ENCODE data around the gene IFT88. TPM values are rescaled to one million over a fixed set of nuclear protein-coding genes. Genes with fewer than 3 reads are reported as not detected.

IFT88 gene
- polyA plus RNA-seq, 1 donor from 2014 or later, result 32.7 TPM

- TF ChIP-seq EZH2 (IDR thresholded peaks at IDR 0.05; ENCODE audit: borderline replicate concordance, insufficient read depth, low read length, poor library complexity, severe bottlenecking), result no peak
- TF ChIP-seq MXI1 (conservative IDR thresholded peaks at IDR 0.05; ENCODE audit: poor library complexity, severe bottlenecking), result no peak
- no peak for TF ChIP-seq CTCF (IDR thresholded peaks at IDR 0.05; ENCODE audit: poor library complexity, severe bottlenecking)
- TF ChIP-seq POLR2AphosphoS5 (IDR thresholded peaks at IDR 0.05), result no peak
- no peak for TF ChIP-seq SMC3 (conservative IDR thresholded peaks at IDR 0.05; ENCODE audit: poor library complexity)
- no peak for TF ChIP-seq TAF1 (IDR thresholded peaks at IDR 0.05; ENCODE audit: low read depth)
- no peak for TF ChIP-seq RAD21 (conservative IDR thresholded peaks at IDR 0.05)
- no peak for TF ChIP-seq EP300 (conservative IDR thresholded peaks at IDR 0.05; ENCODE audit: poor library complexity, severe bottlenecking)
- TF ChIP-seq, protein P1, sequence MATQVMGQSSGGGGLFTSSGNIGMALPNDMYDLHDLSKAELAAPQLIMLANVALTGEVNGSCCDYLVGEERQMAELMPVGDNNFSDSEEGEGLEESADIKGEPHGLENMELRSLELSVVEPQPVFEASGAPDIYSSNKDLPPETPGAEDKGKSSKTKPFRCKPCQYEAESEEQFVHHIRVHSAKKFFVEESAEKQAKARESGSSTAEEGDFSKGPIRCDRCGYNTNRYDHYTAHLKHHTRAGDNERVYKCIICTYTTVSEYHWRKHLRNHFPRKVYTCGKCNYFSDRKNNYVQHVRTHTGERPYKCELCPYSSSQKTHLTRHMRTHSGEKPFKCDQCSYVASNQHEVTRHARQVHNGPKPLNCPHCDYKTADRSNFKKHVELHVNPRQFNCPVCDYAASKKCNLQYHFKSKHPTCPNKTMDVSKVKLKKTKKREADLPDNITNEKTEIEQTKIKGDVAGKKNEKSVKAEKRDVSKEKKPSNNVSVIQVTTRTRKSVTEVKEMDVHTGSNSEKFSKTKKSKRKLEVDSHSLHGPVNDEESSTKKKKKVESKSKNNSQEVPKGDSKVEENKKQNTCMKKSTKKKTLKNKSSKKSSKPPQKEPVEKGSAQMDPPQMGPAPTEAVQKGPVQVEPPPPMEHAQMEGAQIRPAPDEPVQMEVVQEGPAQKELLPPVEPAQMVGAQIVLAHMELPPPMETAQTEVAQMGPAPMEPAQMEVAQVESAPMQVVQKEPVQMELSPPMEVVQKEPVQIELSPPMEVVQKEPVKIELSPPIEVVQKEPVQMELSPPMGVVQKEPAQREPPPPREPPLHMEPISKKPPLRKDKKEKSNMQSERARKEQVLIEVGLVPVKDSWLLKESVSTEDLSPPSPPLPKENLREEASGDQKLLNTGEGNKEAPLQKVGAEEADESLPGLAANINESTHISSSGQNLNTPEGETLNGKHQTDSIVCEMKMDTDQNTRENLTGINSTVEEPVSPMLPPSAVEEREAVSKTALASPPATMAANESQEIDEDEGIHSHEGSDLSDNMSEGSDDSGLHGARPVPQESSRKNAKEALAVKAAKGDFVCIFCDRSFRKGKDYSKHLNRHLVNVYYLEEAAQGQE (IDR thresholded peaks at IDR 0.05; ENCODE audit: borderline replicate concordance), result no peak
- no peak overlapping the region for H3K9ac ChIP-seq (ENCODE audit: low read length)
Observed at GRCh38 chr13:20654156-20654555, 87.2 kb downstream of the IFT88 start.

GRCh38 chr13:20658451-20659040, 91.6 kb downstream of the IFT88 start:
- no peak overlapping the region for H3K9ac ChIP-seq (ENCODE audit: low read length)
- no peak overlapping the region for H3K4me2 ChIP-seq (ENCODE audit: low read length)
- H3K9me3 ChIP-seq (ENCODE audit: low read length), result no peaks in the 10 kb centered on the region
- no peaks in the 10 kb centered on the region for H3K27me3 ChIP-seq (ENCODE audit: insufficient read depth, low read depth, low read length)
- H3K36me3 ChIP-seq (ENCODE audit: insufficient read depth, low read length), result no peaks in the 10 kb centered on the region
- H3K79me2 ChIP-seq (replicated peaks; ENCODE audit: insufficient read depth, low read length), result no peaks in the 10 kb centered on the region
- no peaks in the 10 kb centered on the region for H3K9me2 ChIP-seq (ENCODE audit: insufficient read depth, low read length)
- no peaks in the 10 kb centered on the region for H4K20me1 ChIP-seq (ENCODE audit: insufficient read depth)
- H3K27ac ChIP-seq (ENCODE audit: low read length), result no peak overlapping the region
- TF ChIP-seq EZH2 (IDR thresholded peaks at IDR 0.05; ENCODE audit: borderline replicate concordance, insufficient read depth, low read length, poor library complexity, severe bottlenecking) (no peak), TAF1 (IDR thresholded peaks at IDR 0.05; ENCODE audit: low read depth) (no peak), EP300 (conservative IDR thresholded peaks at IDR 0.05; ENCODE audit: poor library complexity, severe bottlenecking) (no peak), RAD21 (conservative IDR thresholded peaks at IDR 0.05) (no peak), SMC3 (conservative IDR thresholded peaks at IDR 0.05; ENCODE audit: poor library complexity) (no peak), POLR2AphosphoS5 (IDR thresholded peaks at IDR 0.05) (no peak), CTCF (IDR thresholded peaks at IDR 0.05; ENCODE audit: poor library complexity, severe bottlenecking) (no peak), MXI1 (conservative IDR thresholded peaks at IDR 0.05; ENCODE audit: poor library complexity, severe bottlenecking) (no peak)
- TF ChIP-seq, protein P1 (IDR thresholded peaks at IDR 0.05; ENCODE audit: borderline replicate concordance), result no peak
- no peaks in the 10 kb centered on the region for H3F3A ChIP-seq (ENCODE audit: insufficient read depth, low read length, poor library complexity, severe bottlenecking)
- no peak overlapping the region for H2AFZ ChIP-seq (ENCODE audit: low read depth, low read length)
- no peak overlapping the region for H3K4me3 ChIP-seq (ENCODE audit: low read length)

More at GRCh38 chr13:20654156-20654555, 87.2 kb downstream of the IFT88 start:
- H2AFZ ChIP-seq (ENCODE audit: low read depth, low read length), result no peak overlapping the region
- H3K27ac ChIP-seq (ENCODE audit: low read length), result no peak overlapping the region
- H3K9me2 ChIP-seq (ENCODE audit: insufficient read depth, low read length), result no peaks in the 10 kb centered on the region
- H3F3A ChIP-seq (ENCODE audit: insufficient read depth, low read length, poor library complexity, severe bottlenecking), result no peaks in the 10 kb centered on the region
- no peak overlapping the region for H3K4me3 ChIP-seq (ENCODE audit: low read length)
- H3K9me3 ChIP-seq (ENCODE audit: low read length), result no peaks in the 10 kb centered on the region
- no peaks in the 10 kb centered on the region for H3K27me3 ChIP-seq (ENCODE audit: insufficient read depth, low read depth, low read length)
- H3K36me3 ChIP-seq (ENCODE audit: insufficient read depth, low read length), result no peaks in the 10 kb centered on the region
- no peak overlapping the region for H3K4me2 ChIP-seq (ENCODE audit: low read length)
- H3K79me2 ChIP-seq (replicated peaks; ENCODE audit: insufficient read depth, low read length), result no peaks in the 10 kb centered on the region
- H4K20me1 ChIP-seq (ENCODE audit: insufficient read depth), result no peaks in the 10 kb centered on the region
